GM12878 (cell line): ENCODE measurements around the gene GAREM2. TPM values are rescaled to one million over a fixed set of nuclear protein-coding genes. Genes with fewer than 3 reads are reported as not detected.
A peak's percentile ranks its signal among the peaks of the same experiment; 100 is the strongest.

Source experiments
- ATAC-seq: fragments of 200-7000 bp; cut with Tn5 transposase; 3 replicates; pipeline ENCODE4 v1.9.1; 2020; ENCODE audit warnings: mild to moderate bottlenecking, moderate library complexity
- BruUV-seq: library from RNA; stranded (reverse); fragments of 400-500 nt; replicated peaks from 2 replicates; lab custom pipeline; 2021; lab: Mats Ljungman, UMichigan
- CTCF ChIA-PET: fragments of 300-600 bp; sonication (Branson Sonifier 250); formaldehyde crosslinking; extraction: SDS; loops from one replicate; lab custom pipeline; 2021; ENCODE audit warnings: inconsistent platforms; lab: Yijun Ruan, JAX
- POLR2A ChIA-PET: fragments of 350-600 bp; formaldehyde crosslinking; extraction: SDS; loops from one replicate; lab custom pipeline; 2021; ENCODE audit warnings: inconsistent platforms; lab: Charles Lee
- RAD21 ChIA-PET: fragments of 300-600 bp; sonication (Branson Sonifier 250); formaldehyde crosslinking; loops from one replicate; lab custom pipeline; 2023; ENCODE audit warnings: antibody characterized with exemption; ENCODE audit not compliant: unreplicated experiment; lab: Charles Lee
- SMC1A ChIA-PET: fragments of 300-600 bp; sonication (Branson Sonifier 250); formaldehyde crosslinking; loops from one replicate; lab custom pipeline; 2023; ENCODE audit not compliant: unreplicated experiment, uncharacterized antibody; lab: Charles Lee
- DNase-seq: peaks from one replicate; pipeline ENCODE4 v3.0.0-alpha.2; 2011; ENCODE audit warnings: low read depth, low spot score
- FAIRE-seq: peaks from 3 replicates; lab custom pipeline; 2011; peaks lifted over from hg19 to GRCh38; lab: Jason Lieb, UNC
- H2AFZ ChIP-seq: 2 replicates; pipeline ENCODE4 v1.6.0; 2011; ENCODE audit warnings: low read depth, low read length, control low read depth; ENCODE audit not compliant: control insufficient read depth
- H3K27ac ChIP-seq: 2 replicates; pipeline ENCODE4 v1.5.1; 2011; ENCODE audit warnings: control low read depth; ENCODE audit not compliant: control insufficient read depth, insufficient read depth
- H3K27me3 ChIP-seq, 2 experiments: replicated peaks in 1 of 2; 2 replicates each; pipeline versions ENCODE4 v1.6.0 to v1.6.1; 2011; ENCODE audit warnings: low read length in 1 of 2; ENCODE audit not compliant: control insufficient read depth in 2 of 2, insufficient read depth in 2 of 2
- H3K36me3 ChIP-seq, 2 experiments: 2 replicates each; pipeline ENCODE4 v1.5.1; 2011; ENCODE audit warnings: low read length in 1 of 2; ENCODE audit not compliant: control insufficient read depth in 2 of 2, insufficient read depth in 2 of 2
- H3K4me1 ChIP-seq: 2 replicates; pipeline ENCODE4 v1.6.1; 2011; ENCODE audit warnings: mild to moderate bottlenecking, low read length, moderate library complexity, mixed read lengths; ENCODE audit not compliant: control insufficient read depth, insufficient read depth
- H3K4me2 ChIP-seq: 2 replicates; pipeline ENCODE4 v1.6.0; 2011; ENCODE audit warnings: control low read depth; ENCODE audit not compliant: control insufficient read depth, insufficient read depth
- H3K4me3 ChIP-seq: fragments of 200-600 bp; sonication (generic); 2 replicates; pipeline ENCODE4 v1.5.1; 2016
- H3K79me2 ChIP-seq: 2 replicates; pipeline ENCODE4 v1.6.0; 2011; ENCODE audit warnings: low read length; ENCODE audit not compliant: control insufficient read depth, insufficient read depth
- H3K9ac ChIP-seq: 2 replicates; pipeline ENCODE4 v1.8.0; 2011; ENCODE audit warnings: low read length, control low read depth, mixed read lengths; ENCODE audit not compliant: control insufficient read depth, insufficient read depth
- H3K9me3 ChIP-seq: replicated peaks from 3 replicates; pipeline ENCODE4 v1.5.1; 2011; ENCODE audit warnings: mild to moderate bottlenecking, low read length; ENCODE audit not compliant: control insufficient read depth, insufficient read depth
- H4K20me1 ChIP-seq: 2 replicates; pipeline ENCODE4 v1.6.0; 2011; ENCODE audit not compliant: control insufficient read depth, insufficient read depth
- BCL11A ChIP-seq: IDR thresholded peaks from 2 replicates; pipeline ENCODE4 v1.6.1; 2011; ENCODE audit warnings: low read depth, low read length
- BCL3 ChIP-seq: IDR thresholded peaks from 2 replicates; pipeline ENCODE4 v1.6.1; 2011; ENCODE audit warnings: borderline replicate concordance, low read depth, mild to moderate bottlenecking, moderate library complexity, low read length; ENCODE audit not compliant: insufficient read depth, poor library complexity, severe bottlenecking
- CTCF ChIP-seq, 3 experiments: IDR thresholded peaks in 2 of 3; conservative IDR thresholded peaks in 1 of 3; 2 replicates each; pipeline ENCODE4 v1.5.1; 2011; ENCODE audit warnings: low read depth in 3 of 3, low read length in 3 of 3, mild to moderate bottlenecking in 3 of 3, control low read depth in 2 of 3, moderate library complexity in 2 of 3, inconsistent platforms in 1 of 3, mixed read lengths in 1 of 3; ENCODE audit not compliant: control insufficient read depth in 2 of 3, insufficient read depth in 1 of 3; ENCODE audit errors: extremely low read depth in 1 of 3
- IKZF1 ChIP-seq: fragments of 450-650 bp; conservative IDR thresholded peaks from 2 replicates; pipeline ENCODE4 v1.6.1; 2017; ENCODE audit warnings: antibody characterized with exemption, mild to moderate bottlenecking
- IRF3 ChIP-seq: fragments of 450-650 bp; IDR thresholded peaks from 2 replicates; pipeline ENCODE4 v1.6.1; 2014; ENCODE audit warnings: mild to moderate bottlenecking
- JUND ChIP-seq: IDR thresholded peaks from 2 replicates; pipeline ENCODE4 v1.6.1; 2012; ENCODE audit warnings: low read depth, mild to moderate bottlenecking, low read length, improper control_type of control experiment, moderate library complexity
- RAD21 ChIP-seq: IDR thresholded peaks from 2 replicates; pipeline ENCODE4 v1.6.1; 2011; ENCODE audit warnings: mild to moderate bottlenecking, low read depth, low read length, moderate library complexity; ENCODE audit not compliant: insufficient read depth
- SMAD1 ChIP-seq: fragments of 450-650 bp; IDR thresholded peaks from 2 replicates; pipeline ENCODE4 v1.6.1; 2018; ENCODE audit warnings: mild to moderate bottlenecking, low read depth; ENCODE audit not compliant: partially characterized antibody
- YY1 ChIP-seq: IDR thresholded peaks from 2 replicates; pipeline ENCODE4 v1.6.1; 2011; ENCODE audit warnings: low read depth, mild to moderate bottlenecking, low read length
- ZNF592 ChIP-seq: fragments of 450-650 bp; IDR thresholded peaks from 2 replicates; pipeline ENCODE4 v1.6.1; 2017; ENCODE audit warnings: mild to moderate bottlenecking, moderate library complexity
- WGBS: methylation state at CpG from one replicate; pipeline ENCODE4 v1.1.6; 2016; ENCODE audit warnings: low lambda C conversion rate; ENCODE audit not compliant: insufficient replicate concordance, insufficient coverage; ENCODE audit errors: missing lambda C conversion rate; 5-methylcytosine and 5-hydroxymethylcytosine counted together
- in situ Hi-C: fragments of 300-500 bp; cut with MboI; formaldehyde crosslinking; loops from 9 replicates; pipeline ENCODE4 v1.14.3; 2018; ENCODE audit warnings: mixed read lengths
- intact Hi-C: fragments of 100-400 bp; cut with micrococcal nuclease; formaldehyde crosslinking; loops from one replicate; pipeline ENCODE4 v1.14.2; 2022; ENCODE audit not compliant: unreplicated experiment
- polyA plus RNA-seq, 11 experiments: library from polyadenylated mRNA; depleted of rRNA in 4 of 11; unstranded in 6 of 11; stranded (reverse) in 5 of 11; fragments of >200 nt; fragmentation: Nextera tagmentation in 4 of 11; fragmentation: Illumina TruSeq in 1 of 11; extraction: Ambion mirVana in 4 of 11; extraction: Trizol in 1 of 11; gene quantifications; 1 replicate in 1 of 11; 2 replicates in 10 of 11; pipeline versions ENCODE4 v1.2.1 to v1.2.3, GENCODE V29; 2011 to 2016; ENCODE audit warnings: inconsistent platforms in 2 of 11, missing spikeins in 2 of 11, low read depth in 1 of 11
- total RNA-seq, 4 experiments: library from RNA; depleted of rRNA in 3 of 4; stranded (reverse); fragments of >200 nt in 3 of 4; fragmentation: Illumina TruSeq in 1 of 4; extraction: Trizol in 1 of 4; gene quantifications; 2 replicates each; pipeline versions ENCODE4 v1.2.1 to v1.2.3, GENCODE V29; 2013 to 2021

The GAREM2 gene
- total and polyA plus RNA-seq, 10 of the 15 experiments (the other 5 are each of a cell fraction or from before 2014, with no cell fraction given), result 0.06 to 1.4 (median 0.44) TPM

- 20% methylated on average over 11 of the region's 11 CpGs for WGBS
- ChIA-PET POLR2A (interaction anchor here (0.7 kb wide), 1 partner anchor 61 kb away, joined by 4 read pairs; no protein-coding TSS in a partner anchor), CTCF (interaction anchor here (0.6 to 6.9 kb wide), 26 partner anchors 8 to 1833 kb away, joined by 3 to 84 read pairs (median 4); partner anchors contain the start of genes KIF3C and RAB10), SMC1A (interaction anchor here (0.6 to 7.1 kb wide), 15 partner anchors 8 to 293 kb away, joined by 3 to 57 read pairs (median 3); no protein-coding TSS in a partner anchor), RAD21 (interaction anchor here (0.7 to 3.0 kb wide), 5 partner anchors 57 to 194 kb away, joined by 4 to 17 read pairs (median 5); partner anchors contain the start of gene RAB10)
- Histone ChIP-seq H4K20me1 (no peaks in the 10 kb centered on the region), H3K36me3 (no peaks in the 10 kb centered on the region), H3K9ac (no peak overlapping the region), H3K4me1 (no peaks in the 10 kb centered on the region), H3K4me3 (no peak overlapping the region), H3K27ac (no peak overlapping the region), H3K4me2 (no peak overlapping the region), H3K27me3 (no peaks in the 10 kb centered on the region), H3K79me2 (no peaks in the 10 kb centered on the region), H3K9me3 (no peaks in the 10 kb centered on the region), H2AFZ (no peak overlapping the region)
- intact Hi-C loops (loop anchor here (1.0 to 5.0 kb wide), 4 partner anchors 58 to 293 kb away; no protein-coding TSS in a partner anchor), in situ Hi-C loops (loop anchor here (5.0 to 10.0 kb wide), 3 partner anchors 153 to 290 kb away; no protein-coding TSS in a partner anchor)
- ATAC-seq, result peak; percentile 87
- peak; percentile 23 for DNase-seq
- no TSS peak for BruUV-seq
- peak; percentile 93 for FAIRE-seq
- TF ChIP-seq YY1 (peak; percentile 70; the same call in 1 of the 2 replicates), BCL11A (no peak), IKZF1 (no peak), IRF3 (no peak), JUND (no peak), RAD21 (peak; percentile 95), BCL3 (no peak), ZNF592 (no peak), CTCF (IDR thresholded peaks at IDR 0.05 in 2 of 3, conservative IDR thresholded peaks at IDR 0.05 in 1 of 3; ENCODE audit: control insufficient read depth in 2 of 3, extremely low read depth in 1 of 3, insufficient read depth in 1 of 3, low read depth in 3 of 3, low read length in 3 of 3) (peak; percentile 66 to 86 (median 79)), SMAD1 (no peak)
These were observed 27.8 kb upstream of the GAREM2 start for GRCh38 chr2:26144953-26145680.
